SU-DHL-6 (cell line): ENCODE data around the gene SEMA3D.

ENCODE experiments used
- CTCF ChIP-seq: fragments of 200-600 bp; sonication (generic); IDR thresholded peaks from one replicate; pipeline ENCODE4 v1.5.1; 2017; ENCODE audit warnings: antibody characterized with exemption, mild to moderate bottlenecking, low read length, moderate library complexity; ENCODE audit not compliant: insufficient read depth, poor library complexity, severe bottlenecking
- EZH2phosphoT487 ChIP-seq: fragments of 200-600 bp; sonication (generic), shearing (Covaris generic); conservative IDR thresholded peaks from 2 replicates; pipeline ENCODE4 v1.6.1; 2018; ENCODE audit warnings: mild to moderate bottlenecking, antibody characterized with exemption, low read length, moderate library complexity, mixed read lengths

GRCh38 chr7:85156661-85157208 lies 30.1 kb downstream of the SEMA3D start:
- TF ChIP-seq CTCF (no peak), EZH2phosphoT487 (no peak)
